HepG2 (cell line): ENCODE results near the gene EEFSEC. TPM values are rescaled to one million over a fixed set of nuclear protein-coding genes. Genes with fewer than 3 reads are reported as not detected.

Experiments used
- ATAC-seq: fragments of 200-7000 bp; cut with Tn5 transposase; 3 replicates; pipeline ENCODE4 v1.9.1; 2020; ENCODE audit warnings: mild to moderate bottlenecking, moderate library complexity
- BruUV-seq: library from RNA; stranded (reverse); fragments of 400-500 nt; replicated peaks from 2 replicates; lab custom pipeline; 2021; lab: Mats Ljungman, UMichigan
- CTCF ChIA-PET: fragments of 300-600 bp; formaldehyde crosslinking; extraction: SDS; loops from one replicate; lab custom pipeline; 2021; ENCODE audit warnings: low total read pairs, inconsistent platforms, low intra/inter-chr PET ratio; lab: Yijun Ruan, JAX
- POLR2A ChIA-PET: fragments of 350-600 bp; sonication (Branson Sonifier 250); formaldehyde crosslinking; loops from one replicate; lab custom pipeline; 2020; ENCODE audit warnings: antibody characterized with exemption, inconsistent platforms; lab: Yijun Ruan, JAX
- DNase-seq: peaks from one replicate; pipeline ENCODE4 v3.0.0-alpha.2; 2015; ENCODE audit warnings: low spot score
- FAIRE-seq: peaks from 3 replicates; lab custom pipeline; 2011; peaks lifted over from hg19 to GRCh38; lab: Jason Lieb, UNC
- H2AFZ ChIP-seq: one replicate; pipeline ENCODE4 v1.6.1; 2011; ENCODE audit warnings: low read length, inconsistent platforms
- H3K27ac ChIP-seq: fragments of 300-600 bp; 3 replicates; pipeline ENCODE4 v1.8.0; 2011; ENCODE audit warnings: mixed run types, mild to moderate bottlenecking, mixed read lengths, low read length, inconsistent platforms; ENCODE audit not compliant: insufficient read depth; ENCODE audit errors: extremely low read length
- H3K27me3 ChIP-seq, 2 experiments: fragments of 200-600 bp in 1 of 2; 2 replicates in 1 of 2; 3 replicates in 1 of 2; pipeline versions ENCODE4 v1.6.0 to v1.8.0; 2011; ENCODE audit warnings: low read length in 2 of 2, mild to moderate bottlenecking in 2 of 2, moderate library complexity in 2 of 2, inconsistent platforms in 1 of 2; ENCODE audit not compliant: insufficient read depth in 2 of 2, control insufficient read depth in 1 of 2
- H3K36me3 ChIP-seq, 2 experiments: fragments of 200-600 bp in 1 of 2; replicated peaks in 1 of 2; 2 replicates in 1 of 2; 3 replicates in 1 of 2; pipeline versions ENCODE4 v1.5.1 to v1.8.0; 2011; ENCODE audit warnings: low read length in 2 of 2, inconsistent platforms in 1 of 2; ENCODE audit not compliant: insufficient read depth in 2 of 2, control insufficient read depth in 1 of 2
- H3K4me1 ChIP-seq: 2 replicates; pipeline ENCODE4 v1.5.1; 2012; ENCODE audit warnings: low read length, inconsistent platforms; ENCODE audit not compliant: insufficient read depth
- H3K4me2 ChIP-seq: 2 replicates; pipeline ENCODE4 v1.6.0; 2011; ENCODE audit warnings: low read depth, low read length, inconsistent platforms
- H3K4me3 ChIP-seq, 3 experiments: fragments of 200-600 bp in 1 of 3; sonication (generic), shearing (Covaris generic) in 1 of 3; replicated peaks in 1 of 3; 2 replicates each; pipeline ENCODE4 v1.5.1; 2011 to 2016; ENCODE audit warnings: low read length in 3 of 3, inconsistent platforms in 2 of 3, low read depth in 2 of 3, mild to moderate bottlenecking in 2 of 3, control low read depth in 1 of 3, mixed read lengths in 1 of 3; ENCODE audit not compliant: insufficient read depth in 1 of 3
- H3K79me2 ChIP-seq: one replicate; pipeline ENCODE4 v1.6.1; 2011; ENCODE audit warnings: low read length, inconsistent platforms; ENCODE audit not compliant: insufficient read depth
- H3K9ac ChIP-seq: 2 replicates; pipeline ENCODE4 v1.6.0; 2011; ENCODE audit warnings: mild to moderate bottlenecking, low read depth, low read length, inconsistent platforms; ENCODE audit not compliant: insufficient read depth
- H3K9me3 ChIP-seq: 2 replicates; pipeline ENCODE4 v1.5.1; 2012; ENCODE audit warnings: mild to moderate bottlenecking, low read length
- H4K20me1 ChIP-seq: 2 replicates; pipeline ENCODE4 v1.6.0; 2011; ENCODE audit warnings: inconsistent platforms, mild to moderate bottlenecking, low read length, moderate library complexity; ENCODE audit not compliant: insufficient read depth
- CCDC6 ChIP-seq: sonication (generic); formaldehyde crosslinking; IDR thresholded peaks from 2 replicates; pipeline ENCODE4 v1.8.1; 2022; ENCODE audit warnings: mild to moderate bottlenecking, missing genetic modification reagents, moderate library complexity
- FOXA3 ChIP-seq: IDR thresholded peaks from 2 replicates; pipeline ENCODE4 v1.6.1; 2016; ENCODE audit warnings: missing genetic modification reagents, missing compliant biosample characterization
- HNF4G ChIP-seq, 2 experiments: sonication (generic) in 1 of 2; formaldehyde crosslinking in 1 of 2; IDR thresholded peaks; 2 replicates each; pipeline versions ENCODE4 v1.4.0 to v1.6.1; 2011 to 2020; ENCODE audit warnings: borderline replicate concordance in 2 of 2, low read depth in 2 of 2, mild to moderate bottlenecking in 2 of 2, low read length in 1 of 2, missing genetic modification reagents in 1 of 2, moderate library complexity in 1 of 2
- SMYD3 ChIP-seq: sonication (generic); formaldehyde crosslinking; IDR thresholded peaks from 2 replicates; pipeline ENCODE4 v1.8.1; 2023; ENCODE audit warnings: mild to moderate bottlenecking, missing genetic modification reagents
- SOX13 ChIP-seq, 3 experiments: fragments of 450-650 bp in 1 of 3; sonication (generic) in 1 of 3; formaldehyde crosslinking in 1 of 3; IDR thresholded peaks in 2 of 3; conservative IDR thresholded peaks in 1 of 3; 2 replicates each; pipeline versions ENCODE4 v1.5.0 to v1.6.1; 2016 to 2020; ENCODE audit warnings: antibody characterized with exemption in 1 of 3, mild to moderate bottlenecking in 1 of 3, missing compliant biosample characterization in 1 of 3, missing genetic modification reagents in 1 of 3, moderate library complexity in 1 of 3
- TP53 ChIP-seq: sonication (generic); formaldehyde crosslinking; conservative IDR thresholded peaks from 2 replicates; pipeline ENCODE4 v1.4.0; 2020; ENCODE audit warnings: missing genetic modification reagents
- ZFP36L1 ChIP-seq: sonication (generic); formaldehyde crosslinking; IDR thresholded peaks from 2 replicates; pipeline ENCODE4 v1.8.0; 2022; ENCODE audit warnings: mild to moderate bottlenecking, missing genetic modification reagents, moderate library complexity
- ZNF142 ChIP-seq: sonication (generic); formaldehyde crosslinking; IDR thresholded peaks from 2 replicates; pipeline ENCODE4 v1.4.0; 2020; ENCODE audit warnings: missing genetic modification reagents
- ZNF264 ChIP-seq: sonication (generic); formaldehyde crosslinking; IDR thresholded peaks from 2 replicates; pipeline ENCODE4 v1.4.0; 2020; ENCODE audit warnings: missing genetic modification reagents
- ZNF543 ChIP-seq: sonication (generic); formaldehyde crosslinking; IDR thresholded peaks from 2 replicates; pipeline ENCODE4 v1.4.0; 2020; ENCODE audit warnings: mild to moderate bottlenecking, missing genetic modification reagents
- ZNF564 ChIP-seq: sonication (generic); formaldehyde crosslinking; IDR thresholded peaks from 2 replicates; pipeline ENCODE4 v1.8.1; 2023; ENCODE audit warnings: mild to moderate bottlenecking, missing genetic modification reagents
- ZNF616 ChIP-seq: sonication (generic); formaldehyde crosslinking; IDR thresholded peaks from 2 replicates; pipeline ENCODE4 v1.5.0; 2020; ENCODE audit warnings: low read depth, mild to moderate bottlenecking, missing genetic modification reagents
- ZNF777 ChIP-seq: sonication (generic); formaldehyde crosslinking; IDR thresholded peaks from 2 replicates; pipeline ENCODE4 v1.4.0; 2020; ENCODE audit warnings: missing genetic modification reagents
- ZNF790 ChIP-seq: sonication (generic); formaldehyde crosslinking; IDR thresholded peaks from 2 replicates; pipeline ENCODE4 v1.8.0; 2022; ENCODE audit warnings: missing genetic modification reagents, mild to moderate bottlenecking, borderline replicate concordance
- WGBS: methylation state at CpG from one replicate; pipeline ENCODE4 v1.1.6; 2017; ENCODE audit warnings: low lambda C conversion rate; 5-methylcytosine and 5-hydroxymethylcytosine counted together
- in situ Hi-C: cut with HindIII; loops from 2 replicates; pipeline ENCODE4 v1.10.0; 2017; ENCODE audit warnings: low pct_unique_long_range_greater_than_20kb; ENCODE audit not compliant: extremely low pct_ligation_motif_present
- intact Hi-C: fragments of 100-400 bp; cut with micrococcal nuclease; formaldehyde crosslinking; loops from one replicate; pipeline ENCODE4 v1.10.0; 2022; ENCODE audit not compliant: unreplicated experiment
- polyA plus RNA-seq, 8 experiments: library from polyadenylated mRNA; depleted of rRNA in 3 of 8; stranded (reverse) in 7 of 8; unstranded in 1 of 8; fragments of >200 nt; fragmentation: Illumina TruSeq in 4 of 8; extraction: Trizol in 4 of 8; gene quantifications; 2 replicates each; pipeline versions ENCODE4 v1.2.1 to v1.2.3, GENCODE V29; 2011 to 2016; ENCODE audit warnings: low read depth in 4 of 8, missing spikeins in 1 of 8, mixed read lengths in 1 of 8; ENCODE audit not compliant: insufficient read depth in 1 of 8
- total RNA-seq, 5 experiments: library from RNA; depleted of rRNA; stranded (reverse); fragments of >200 nt; fragmentation: Illumina TruSeq; extraction: Trizol; gene quantifications; 2 replicates each; pipeline ENCODE4 v1.2.3, GENCODE V29; 2016; ENCODE audit warnings: low read depth in 1 of 5

EEFSEC gene
- total and polyA plus RNA-seq, 2 of the 13 experiments (the other 11 are each of a cell fraction or from before 2014, with no cell fraction given) = 6.4 to 24.2 TPM

GRCh38 chr3:128122013-128122412 lies 31.3 kb upstream of the EEFSEC start (continued):
- no peak for TF ChIP-seq ZNF142 (CRISPR knock-in tag)
- no peak for TF ChIP-seq FOXA3
- TF ChIP-seq ZNF616 (CRISPR knock-in tag) = no peak
- TF ChIP-seq ZNF777 (CRISPR knock-in tag) = no peak

- Histone ChIP-seq H3K4me3 (peak overlapping the region; percentile 93 to 97 (median 97)), H3K4me1 (peaks cover 38% of the 10 kb centered on the region), H3K27me3 (no peaks in the 10 kb centered on the region), H3K9me3 (no peaks in the 10 kb centered on the region), H3K9ac (peak overlapping the region; percentile 87), H3K4me2 (peak overlapping the region; percentile 80), H4K20me1 (no peaks in the 10 kb centered on the region), H3K79me2 (peaks cover 15% of the 10 kb centered on the region), H2AFZ (no peak overlapping the region), H3K36me3 (no peaks in the 10 kb centered on the region), H3K27ac (peak overlapping the region; percentile 87)
- no peak for DNase-seq
- WGBS = 0% methylated on average over 5 of the region's 22 CpGs
- ChIA-PET POLR2A (interaction anchor here (0.8 to 3.3 kb wide), 11 partner anchors 9 to 71 kb away, joined by 3 to 41 read pairs (median 5); partner anchors contain the start of genes EEFSEC and SEC61A1), CTCF (no interaction called here)
- TF ChIP-seq ZNF564 (CRISPR knock-in tag) = 0 out of 2 replicates have a peak, but pooled peaks have one; percentile 35
- TF ChIP-seq CCDC6 (CRISPR knock-in tag) = 0 out of 2 replicates have a peak, but pooled peaks have one; percentile 17
- TF ChIP-seq HNF4G (IDR thresholded peaks at IDR 0.05; ENCODE audit: borderline replicate concordance, low read depth, low read length) = no peak
- TF ChIP-seq HNF4G (CRISPR knock-in tag; IDR thresholded peaks at IDR 0.05; ENCODE audit: borderline replicate concordance, low read depth) = no peak
- TF ChIP-seq SOX13 (IDR thresholded peaks at IDR 0.05) = no peak
- no peak for TF ChIP-seq SOX13 (CRISPR knock-in tag; conservative IDR thresholded peaks at IDR 0.05 in 1 of 2, IDR thresholded peaks at IDR 0.05 in 1 of 2)
- TF ChIP-seq ZNF790 (CRISPR knock-in tag) = no peak
- TF ChIP-seq TP53 = 0 out of 2 replicates have a peak, but pooled peaks have one; percentile 13
- TF ChIP-seq ZNF264 = no peak
- peak; percentile 58 for TF ChIP-seq ZNF543 (CRISPR knock-in tag)
- TF ChIP-seq ZFP36L1 (CRISPR knock-in tag) = no peak
- 0 out of 2 replicates have a peak, but pooled peaks have one; percentile 11 for TF ChIP-seq SMYD3 (CRISPR knock-in tag)
- in situ Hi-C loops = no loop called here
- FAIRE-seq = no peak
- intact Hi-C loops = no loop called here
- no TSS peak for BruUV-seq
- ATAC-seq = peak; percentile 31
Measured at GRCh38 chr3:128123156-128123537, 30.1 kb upstream of the EEFSEC start.
